ENCODE results near the gene CFAP77.

Gene CFAP77

DNA sequence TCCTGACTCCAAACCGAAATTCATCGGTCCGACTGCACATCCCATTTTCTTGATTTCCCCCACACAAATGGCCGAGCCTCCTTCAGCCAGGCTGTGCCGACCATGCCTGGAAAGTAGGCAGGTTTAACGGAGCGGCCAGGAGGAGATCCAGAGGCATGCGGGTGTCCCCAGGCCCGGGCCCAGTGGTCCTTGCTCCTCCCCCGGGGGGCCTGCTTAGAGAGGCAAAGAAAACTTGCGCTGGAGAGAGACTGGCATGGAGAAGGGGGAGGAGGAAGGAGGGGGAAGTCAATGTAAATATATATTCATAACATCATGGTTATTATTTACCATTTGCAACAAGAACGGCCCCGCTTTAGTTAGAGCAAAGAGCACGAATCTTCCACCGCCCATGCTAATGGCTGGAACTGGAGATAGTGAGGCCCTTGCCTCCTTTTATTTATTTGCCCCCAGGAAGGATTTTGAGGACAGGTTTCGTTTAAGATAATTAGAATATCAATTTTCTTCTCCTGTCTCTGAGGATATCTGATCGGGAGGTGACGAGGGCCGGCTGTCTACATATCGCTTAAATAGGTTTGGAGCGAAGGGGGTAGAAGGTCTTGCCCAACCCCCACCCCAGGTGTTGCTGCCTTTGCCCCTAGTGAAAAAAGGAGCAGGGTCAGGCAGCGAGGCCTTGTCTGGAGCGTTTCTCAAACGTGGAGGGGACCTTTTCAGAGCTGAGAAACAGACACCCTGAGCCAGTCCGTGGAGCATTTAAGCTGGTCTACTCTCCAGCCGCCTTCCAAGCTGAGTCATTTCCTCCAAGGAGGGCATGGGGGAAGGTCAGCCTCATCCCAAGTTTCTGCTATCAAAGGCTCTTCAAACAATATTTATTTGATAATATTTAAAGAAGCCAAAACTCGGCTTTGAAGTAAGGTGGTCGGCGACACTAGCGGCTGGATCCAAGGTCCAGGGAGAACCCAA, 174.9 kb downstream of the CFAP77 start:
- DNase-seq = no peak

DNA sequence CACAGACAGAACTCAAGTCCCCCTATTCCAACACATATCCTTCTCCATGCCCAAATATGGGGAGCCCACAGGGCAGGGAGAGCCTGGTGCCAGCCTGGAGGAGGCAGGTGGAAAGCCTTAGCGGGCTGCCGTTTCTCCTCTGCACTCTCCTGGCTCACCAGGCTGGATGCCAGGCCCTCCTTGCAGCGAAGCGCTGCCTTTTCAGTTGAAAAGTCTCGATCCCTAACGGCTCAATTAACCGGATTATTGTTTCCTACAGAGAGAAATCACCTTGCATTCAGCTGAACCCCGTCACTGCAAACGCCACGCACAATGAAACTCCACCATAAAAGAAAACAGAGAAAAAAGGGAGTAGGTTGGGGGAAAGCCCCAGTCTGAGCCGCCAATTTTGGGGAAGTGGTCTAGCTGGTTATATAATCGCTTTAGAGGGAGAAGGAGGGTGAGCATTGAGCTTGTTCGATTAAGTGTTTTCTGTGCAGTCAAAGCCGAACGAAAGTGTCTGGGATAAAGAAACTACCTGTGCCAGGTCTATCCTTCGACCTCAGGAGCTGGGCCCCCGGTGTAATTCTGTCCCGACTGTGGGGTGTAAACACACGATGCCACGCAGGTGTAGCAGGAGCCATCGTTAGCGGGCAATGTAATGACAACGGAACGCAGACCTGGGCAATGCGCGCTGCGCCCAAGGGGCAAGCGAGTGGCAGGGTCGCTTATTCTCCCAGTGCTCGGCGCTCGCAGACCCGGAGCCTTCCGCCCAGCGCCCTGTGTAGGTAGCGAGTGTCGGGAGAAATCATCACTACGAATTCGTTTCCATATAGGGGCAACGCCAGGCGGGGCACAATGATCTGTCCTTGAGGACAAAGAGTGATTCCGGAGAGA, 176.2 kb downstream of the CFAP77 start:
- no peak for DNase-seq

- DNase-seq = no peak
Observed at GRCh38 chr9:132586830-132587591, 177.0 kb downstream of the CFAP77 start.

GRCh38 chr9:132587592-132587955, 177.6 kb downstream of the CFAP77 start:
- no peak for DNase-seq

DNA sequence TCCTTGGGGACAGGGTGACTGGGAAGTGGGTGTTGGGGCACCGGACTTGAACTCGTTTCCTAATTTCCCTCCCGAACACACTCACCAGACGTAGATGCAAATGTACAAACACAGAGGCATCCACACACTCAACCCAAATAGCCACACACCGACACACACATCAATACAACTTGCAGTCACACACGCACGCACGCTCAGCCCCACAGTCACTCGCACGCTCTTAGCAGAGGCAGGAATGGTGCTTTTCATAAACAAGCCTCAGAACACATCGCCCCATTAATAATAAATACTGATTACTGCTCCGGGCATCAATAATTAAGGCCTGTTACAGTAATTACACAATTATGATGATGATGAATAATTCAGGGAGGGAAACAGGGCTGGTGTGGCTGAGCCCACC, 178.1 kb downstream of the CFAP77 start:
- DNase-seq = no peak

DNA sequence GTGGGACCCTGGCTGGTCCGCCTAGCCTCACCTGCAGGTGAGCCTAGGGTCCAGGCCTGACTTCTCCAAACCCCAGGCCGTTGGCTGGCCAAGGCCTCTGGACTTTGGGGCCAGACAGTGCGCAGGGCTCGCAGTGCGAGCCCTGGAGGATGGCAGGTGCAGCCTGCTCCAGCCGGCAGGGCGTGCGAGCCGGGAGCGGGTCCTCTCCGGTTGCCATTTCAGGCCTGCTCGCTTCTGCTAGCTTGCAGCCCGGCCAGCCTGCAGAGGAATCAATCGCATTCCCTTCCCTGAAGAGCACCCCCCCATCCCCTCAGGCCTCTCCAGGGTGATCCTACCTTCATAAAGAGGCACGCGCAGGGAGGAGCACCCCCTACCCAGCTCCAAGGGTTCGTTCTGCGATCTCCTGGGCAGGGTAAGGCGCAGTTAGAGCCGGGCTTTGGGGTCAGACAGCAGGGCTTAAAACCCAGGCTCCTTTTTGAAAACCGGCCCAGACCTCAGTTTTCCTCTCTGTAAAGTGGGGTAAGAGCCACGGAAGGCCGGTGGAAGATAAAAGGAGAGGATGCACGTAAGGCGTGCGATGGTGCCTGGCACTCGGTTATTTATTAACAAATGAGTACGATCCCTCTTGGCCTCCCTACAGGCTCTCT, 178.6 kb downstream of the CFAP77 start:
- DNase-seq = no peak

DNA sequence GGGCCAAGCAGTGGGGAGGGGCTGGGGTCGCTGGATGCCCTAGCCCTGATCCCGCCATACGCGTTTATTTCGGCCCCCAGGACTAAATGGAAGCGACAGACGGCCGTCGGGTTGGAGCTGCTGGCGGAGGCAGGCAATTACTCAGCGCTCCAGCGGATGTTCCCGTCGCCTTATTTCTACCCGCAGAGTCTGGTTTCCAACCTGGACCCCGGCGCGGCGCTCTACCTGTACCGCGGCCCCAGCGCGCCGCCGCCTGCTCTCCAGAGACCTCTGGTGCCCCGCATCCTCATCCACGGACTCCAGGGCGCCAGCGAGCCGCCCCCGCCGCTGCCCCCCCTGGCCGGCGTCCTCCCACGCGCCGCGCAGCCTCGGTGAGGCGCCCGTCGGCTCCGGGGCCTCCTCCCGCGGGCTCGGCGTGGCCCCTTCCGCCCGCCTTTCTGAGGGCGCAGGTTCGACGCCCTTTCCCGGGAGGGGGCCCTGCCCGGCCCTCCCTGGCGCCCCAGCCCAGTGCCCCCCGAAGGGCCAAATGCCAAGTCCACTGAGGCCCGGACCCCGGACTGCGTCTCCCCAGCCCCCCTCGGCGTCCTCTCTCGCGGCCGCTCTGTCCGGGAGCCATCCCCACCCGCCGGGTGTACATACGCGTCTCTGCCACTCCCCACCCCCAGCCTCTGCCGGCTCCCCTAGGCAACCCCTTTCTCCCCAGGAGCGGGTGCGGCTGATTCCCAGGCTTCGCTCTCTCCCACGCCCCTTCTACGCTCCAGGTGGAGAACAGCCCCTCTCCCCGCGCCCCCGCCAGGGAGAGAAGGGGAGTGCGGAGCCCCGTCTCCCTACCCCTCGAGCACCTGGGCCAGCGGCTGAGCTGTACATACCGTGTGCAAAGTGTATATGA, 179.4 kb downstream of the CFAP77 start:
- DNase-seq = no peak

- DNase-seq = no peak
Observed at GRCh38 chr9:132590037-132590317, 180.0 kb downstream of the CFAP77 start.

- DNase-seq = no peak
Observed at GRCh38 chr9:132590318-132591182, 180.5 kb downstream of the CFAP77 start.

DNA sequence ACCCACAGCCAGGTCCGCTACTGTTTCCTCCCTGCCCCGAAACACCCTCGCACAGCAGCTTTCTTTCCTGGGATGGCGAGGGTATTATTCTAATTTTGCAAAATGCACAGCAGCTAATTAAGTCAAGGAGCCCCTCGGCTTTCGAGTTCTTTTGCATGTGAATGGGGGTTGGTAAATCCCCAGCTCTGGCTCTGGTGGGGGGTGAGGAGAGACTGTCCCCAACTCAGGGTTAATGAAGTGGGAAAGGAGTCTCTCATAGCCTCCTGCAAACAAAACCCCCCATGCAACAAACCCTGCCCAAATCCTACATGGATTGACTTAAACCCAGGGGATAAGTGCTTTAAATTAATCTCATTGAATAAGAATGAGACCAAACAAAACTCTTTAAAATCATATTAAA, 181.2 kb downstream of the CFAP77 start:
- DNase-seq = no peak

DNA sequence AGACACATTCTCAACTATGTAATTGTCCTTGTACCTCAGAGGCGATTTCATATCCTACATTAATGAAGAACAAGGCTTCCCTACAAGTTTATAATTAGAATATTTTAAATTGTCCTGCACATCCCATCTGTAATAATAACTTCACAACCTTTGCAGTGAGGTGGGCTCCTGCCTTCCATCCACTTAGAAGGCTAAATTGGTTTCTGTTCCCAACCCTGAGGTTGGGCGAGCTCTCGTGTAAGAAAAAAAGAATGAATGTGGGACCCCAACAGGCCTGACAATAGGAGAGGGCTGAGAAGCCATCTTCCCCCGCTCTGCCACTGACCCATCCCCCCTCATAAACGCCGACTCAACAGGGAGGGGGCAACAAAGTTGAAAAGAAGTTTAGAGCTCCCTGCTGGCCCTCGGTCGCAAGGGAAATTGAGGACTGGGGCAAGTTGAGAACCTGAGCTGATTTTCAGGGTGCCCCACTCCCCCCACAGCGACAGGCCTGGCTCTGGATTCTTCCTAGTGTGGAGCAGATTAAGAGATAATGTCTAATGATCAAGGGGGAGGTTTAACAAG, 181.8 kb downstream of the CFAP77 start:
- DNase-seq = no peak

- DNase-seq = no peak
Observed at GRCh38 chr9:132592451-132592850, 182.4 kb downstream of the CFAP77 start.

GRCh38 chr9:132594412-132594811, 184.4 kb downstream of the CFAP77 start:
- DNase-seq = no peak

DNA sequence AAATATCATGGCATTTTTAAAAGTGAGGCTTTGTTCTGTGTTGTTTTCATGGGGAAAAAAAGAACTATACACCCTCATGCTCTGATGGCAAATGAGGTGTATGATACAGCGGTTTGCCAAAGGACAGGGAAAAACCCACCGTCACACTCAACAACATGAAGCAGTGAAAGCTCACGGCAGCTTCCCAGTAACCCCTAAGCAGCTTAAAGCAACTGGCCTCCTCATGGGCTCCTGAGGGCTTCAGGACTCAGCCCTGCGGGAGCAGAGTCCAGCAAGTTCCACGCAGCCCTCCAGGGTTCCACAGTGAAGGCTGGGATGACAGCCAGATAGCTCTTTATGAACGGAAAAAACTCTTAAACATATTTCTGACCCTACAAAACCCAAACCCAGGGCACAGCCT, 185.3 kb downstream of the CFAP77 start:
- DNase-seq = no peak

GRCh38 chr9:132596200-132596599, 186.2 kb downstream of the CFAP77 start:
- no peak for DNase-seq

DNA sequence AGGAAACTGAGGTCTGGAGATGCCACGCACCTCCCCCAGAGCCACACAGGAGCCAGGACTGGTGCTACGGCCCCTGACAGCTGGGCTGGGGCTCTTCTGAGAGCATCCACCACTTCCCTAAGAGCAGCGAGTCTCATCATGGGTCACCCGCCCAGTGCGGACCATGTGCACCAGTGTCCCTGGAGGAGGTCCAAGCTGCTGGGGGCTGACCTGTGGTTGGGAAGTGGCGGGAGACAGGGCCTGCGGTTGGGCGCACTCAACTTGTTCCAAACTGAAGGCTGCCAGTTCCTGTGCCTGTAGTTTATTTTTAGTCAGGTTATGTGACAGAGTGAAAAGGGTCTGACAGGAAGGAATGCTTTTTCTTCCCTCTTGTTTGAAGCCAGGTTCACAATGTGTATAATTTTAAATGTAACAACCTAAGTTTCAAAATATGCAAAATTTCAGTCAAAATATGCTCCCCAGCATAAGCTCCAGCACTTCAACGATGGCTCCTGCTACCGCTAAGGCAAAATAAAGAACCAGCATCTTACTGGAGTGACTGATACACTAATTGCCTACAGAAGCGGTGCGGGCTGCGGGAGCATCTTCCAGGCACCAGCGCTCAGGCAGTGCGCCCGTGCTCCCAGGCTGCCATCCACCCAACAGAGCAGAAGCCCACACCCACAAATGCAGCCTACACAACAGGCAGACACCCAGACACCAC, 187.2 kb downstream of the CFAP77 start:
- no peak for DNase-seq

DNA sequence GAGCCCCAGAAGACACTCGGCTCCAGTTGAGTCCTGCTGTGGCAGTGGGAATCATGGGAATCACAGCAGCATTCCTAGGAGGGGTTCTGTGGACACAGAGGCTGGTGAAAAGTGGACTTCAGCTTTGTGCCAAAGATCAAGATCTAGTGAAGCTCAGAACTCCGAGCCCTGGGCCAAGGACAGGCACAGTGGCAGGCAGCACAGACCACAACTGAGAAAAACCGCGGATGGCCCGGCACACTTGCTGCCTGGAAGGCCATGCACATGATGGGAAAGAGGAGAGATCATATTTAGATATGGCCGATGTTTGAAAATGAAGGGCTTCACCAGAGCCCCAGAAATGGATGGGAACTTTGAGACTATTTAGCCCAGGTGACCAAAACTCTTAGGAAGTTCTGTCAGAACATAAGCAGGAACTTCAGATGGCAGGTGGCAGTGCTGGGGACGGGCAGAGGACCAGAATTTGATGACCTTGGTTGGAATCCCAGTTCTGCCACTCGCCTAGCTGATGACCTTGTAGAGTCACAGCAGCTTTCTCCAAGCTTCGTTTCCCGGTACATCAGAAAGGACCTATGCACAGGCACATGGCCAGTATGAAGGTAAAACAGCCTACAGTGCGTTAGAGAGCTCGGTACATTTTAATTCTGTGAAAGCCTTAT, 190.4 kb downstream of the CFAP77 start:
- no peak for DNase-seq

GRCh38 chr9:132602207-132602606, 192.2 kb downstream of the CFAP77 start:
- no peak for DNase-seq

- no peak for DNase-seq
Observed at GRCh38 chr9:132605387-132605786, 195.4 kb downstream of the CFAP77 start.

Data from CD4-positive, alpha-beta T cell treated with Interleukin-17A for 4 hours (primary cell).